OCI-M2 (cell line): ENCODE measurements around the gene MACF1.

ENCODE experiments used
- DNase-seq: peaks from one replicate; lab custom pipeline; 2025; ENCODE audit not compliant: unreplicated experiment; lab: John Stamatoyannopoulos, UW

The MACF1 gene

DNA sequence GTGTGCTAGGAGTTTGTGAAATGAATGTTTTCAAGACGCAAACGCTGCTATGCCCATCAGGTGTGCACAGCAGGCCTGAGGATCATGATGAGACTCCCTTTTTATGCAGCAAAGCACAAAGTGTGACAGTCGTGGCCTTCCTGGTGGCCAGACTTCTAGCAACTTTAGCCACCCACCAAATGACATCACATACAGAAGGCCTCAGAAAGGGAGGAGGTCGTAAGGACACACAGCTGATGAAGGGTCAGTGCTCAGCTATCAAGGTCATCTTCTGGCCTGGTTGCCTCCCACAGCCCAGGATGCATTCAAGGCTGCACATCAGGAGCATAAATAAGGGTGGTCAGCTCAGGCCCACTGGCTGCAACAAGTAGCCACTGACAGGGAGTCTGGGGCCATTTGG, 323.6 kb downstream of the MACF1 start:
- DNase-seq, result no peak

- no peak for DNase-seq
Measured at GRCh38 chr1:39529901-39530535, 325.5 kb downstream of the MACF1 start.

DNA sequence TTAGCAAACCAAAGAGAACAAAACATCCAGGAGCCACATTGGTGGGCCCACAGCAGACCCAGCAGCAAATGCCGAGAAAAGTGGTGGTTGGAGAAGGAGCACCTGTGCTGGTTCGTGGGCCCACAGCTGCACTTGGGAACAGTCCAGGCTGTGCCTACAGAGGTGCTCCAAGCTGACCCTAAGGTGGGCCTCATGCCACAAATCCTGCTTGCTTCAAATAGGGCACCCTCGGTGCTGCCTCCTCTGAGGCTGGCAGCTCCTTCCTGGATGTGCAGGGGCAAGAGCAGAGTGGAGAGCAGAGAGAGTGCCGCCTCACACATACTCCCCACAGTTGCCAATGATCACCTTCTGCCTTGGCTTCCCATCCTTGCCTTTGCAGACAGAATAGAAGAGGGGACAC, 327.0 kb downstream of the MACF1 start:
- no peak for DNase-seq

DNA sequence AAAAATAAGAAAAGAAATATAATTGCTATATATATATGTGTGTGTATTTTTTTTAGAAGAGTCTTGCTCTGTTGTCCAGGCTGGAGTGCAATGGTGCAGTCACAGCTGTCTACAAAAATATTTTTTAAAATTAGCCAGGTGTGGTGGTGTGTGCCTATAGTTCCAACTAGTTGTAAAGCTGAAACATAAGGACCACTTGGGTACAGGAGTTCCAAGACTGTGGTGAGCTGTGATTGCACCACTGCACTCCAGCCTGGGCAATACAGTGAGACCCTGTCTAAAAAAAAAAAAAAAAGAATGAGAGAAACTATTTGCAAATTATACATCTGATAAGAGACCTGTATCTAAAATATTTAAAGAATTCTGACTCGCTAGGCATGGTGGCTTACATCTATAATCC, 328.9 kb downstream of the MACF1 start:
- DNase-seq, result no peak
